Upper lobe of left lung (tissue), 6 donors: ENCODE measurements around the gene HTRA3. TPM values are rescaled to one million over a fixed set of nuclear protein-coding genes. Genes with fewer than 3 reads are reported as not detected.
"Not testable (repeated sequence)": the region's sequence is repeated elsewhere in the genome, so short reads cannot be mapped to it uniquely, and the experiment has no call there.

ENCODE experiments used
- ATAC-seq, 2 donors: fragments of 200-7000 bp; cut with Tn5 transposase; one replicate each; pipeline ENCODE4 v1.9.1; 2022; ENCODE audit warnings: mild to moderate bottlenecking in 2 of 2, moderate library complexity in 2 of 2; ENCODE audit not compliant: low FRiP score in 2 of 2
- DNase-seq, 2 donors: peaks; one replicate each; pipeline ENCODE4 v3.0.0-alpha.2; 2019 to 2020
- H3K27ac ChIP-seq, 4 donors: fragments of 200-600 bp; sonication (generic); one replicate each; pipeline ENCODE4 v1.5.1; 2016 to 2019
- H3K27me3 ChIP-seq, 4 donors: fragments of 200-600 bp; sonication (generic); one replicate each; pipeline ENCODE4 v1.5.1; 2017 to 2019
- H3K36me3 ChIP-seq, 4 donors: fragments of 200-600 bp; sonication (generic); one replicate each; pipeline ENCODE4 v1.5.1; 2016 to 2019
- H3K4me1 ChIP-seq, 4 donors: fragments of 200-600 bp; sonication (generic); one replicate each; pipeline ENCODE4 v1.5.1; 2018 to 2019
- H3K4me3 ChIP-seq, 4 donors: fragments of 200-600 bp; sonication (generic); one replicate each; pipeline ENCODE4 v1.5.1; 2017 to 2019; ENCODE audit warnings: mild to moderate bottlenecking in 2 of 4, moderate library complexity in 1 of 4
- H3K9me3 ChIP-seq, 4 donors: fragments of 200-600 bp; sonication (generic); one replicate each; pipeline ENCODE4 v1.5.1; 2018 to 2019
- CTCF ChIP-seq, 6 experiments: fragments of 450-650 bp in 4 of 6; fragments of 200-600 bp in 2 of 6; sonication (generic) in 2 of 6; IDR thresholded peaks; one replicate each; pipeline ENCODE4 v1.5.1; 2016 to 2019; ENCODE audit warnings: antibody characterized with exemption in 6 of 6
- EP300 ChIP-seq, 4 donors: sonication (generic); formaldehyde crosslinking; IDR thresholded peaks; one replicate each; pipeline ENCODE4 v1.5.1; 2017; ENCODE audit warnings: antibody characterized with exemption in 4 of 4, control low read depth in 2 of 4
- POLR2A ChIP-seq, 4 donors: fragments of 450-650 bp; IDR thresholded peaks; one replicate each; pipeline ENCODE4 v1.5.1; 2016 to 2017; ENCODE audit warnings: antibody characterized with exemption in 4 of 4, mild to moderate bottlenecking in 2 of 4
- POLR2AphosphoS5 ChIP-seq, 2 donors: sonication (generic); formaldehyde crosslinking; IDR thresholded peaks; one replicate each; pipeline ENCODE4 v1.5.1; 2017; ENCODE audit warnings: antibody characterized with exemption in 2 of 2
- WGBS, 2 donors: methylation state at CpG; one replicate each; pipeline ENCODE4 v1.1.5; 2017 to 2018; 5-methylcytosine and 5-hydroxymethylcytosine counted together
- total RNA-seq, 6 donors: library from RNA; depleted of rRNA in 4 of 6; stranded (reverse); fragments of >200 nt in 4 of 6; gene quantifications; one replicate each; pipeline versions ENCODE4 v1.1.0 to v1.2.1, GENCODE V29; 2016 to 2021
- donor health status: DM: no; HTN: no; CAD: no; lungs with moderate emphysema.
- donor health status: DM: no; HTN: yes; CAD: no; lungs with severe emphysema.

The HTRA3 gene
- total RNA-seq, 6 donors from 2014 or later = 5.2 to 51.1 (median 19.7) TPM

DNA sequence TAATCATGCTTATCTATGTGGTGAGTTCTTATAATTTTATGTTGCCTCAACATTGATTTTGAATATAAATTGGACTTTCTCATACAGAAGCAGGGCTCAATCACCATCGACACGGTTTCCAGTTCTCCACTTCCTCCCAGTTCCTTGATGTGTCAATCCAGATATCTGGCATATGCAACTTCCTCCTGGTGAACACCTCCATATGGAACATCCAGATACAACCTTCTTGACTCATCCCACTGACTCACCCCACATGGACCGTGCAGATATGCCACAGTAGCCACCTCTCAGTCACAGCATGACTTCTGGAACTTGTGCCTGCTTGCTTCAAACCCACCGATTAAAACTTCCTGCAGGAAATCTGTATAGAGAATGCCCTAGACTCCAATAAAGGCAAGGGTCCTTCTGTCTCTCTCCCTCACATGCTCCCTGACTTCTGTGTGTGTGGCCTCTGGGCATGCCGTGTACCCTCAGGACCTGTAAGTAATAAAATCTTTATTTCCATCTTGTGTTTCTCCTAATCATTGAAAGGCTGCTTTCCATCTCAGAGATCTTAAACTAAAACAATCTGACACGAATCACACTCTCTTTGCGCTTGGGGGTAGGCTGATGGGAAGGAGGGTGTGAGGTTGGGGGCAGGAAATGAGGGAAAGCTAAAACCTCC, 67.0 kb downstream of the HTRA3 start:
- WGBS, 2 donors = 80 to 82% methylated on average over 7 of the region's 7 CpGs
- Histone ChIP-seq H3K4me1 (no peaks in the 10 kb centered on the region), H3K27me3 (no peaks in the 10 kb centered on the region), H3K36me3 (no peaks in the 10 kb centered on the region), H3K27ac (no peak overlapping the region), H3K4me3 (no peak overlapping the region), H3K9me3 (no peaks in the 10 kb centered on the region)
- DNase-seq (no peak), ATAC-seq (no peak)
- TF ChIP-seq POLR2AphosphoS5 (IDR thresholded peaks at IDR 0.05) (no peak), EP300 (IDR thresholded peaks at IDR 0.05) (no peak), CTCF (IDR thresholded peaks at IDR 0.05) (no peak), POLR2A (IDR thresholded peaks at IDR 0.05) (no peak)

GRCh38 chr4:8338351-8338961, 68.9 kb downstream of the HTRA3 start:
- DNase-seq = no peak
- Histone ChIP-seq H3K4me1 (no peaks in the 10 kb centered on the region), H3K4me3 (no peak overlapping the region), H3K9me3 (no peaks in the 10 kb centered on the region), H3K27ac (no peak overlapping the region), H3K36me3 (no peaks in the 10 kb centered on the region), H3K27me3 (no peaks in the 10 kb centered on the region)
- WGBS, 2 donors = 52 to 71% methylated on average over 4 of the region's 4 CpGs
- no peak for ATAC-seq
- TF ChIP-seq CTCF (IDR thresholded peaks at IDR 0.05) (no peak), EP300 (IDR thresholded peaks at IDR 0.05) (no peak), POLR2A (IDR thresholded peaks at IDR 0.05) (no peak), POLR2AphosphoS5 (IDR thresholded peaks at IDR 0.05) (no peak)

GRCh38 chr4:8340781-8341241, 71.3 kb downstream of the HTRA3 start:
- H3K36me3 ChIP-seq = no peaks in the 10 kb centered on the region
- no peak for TF ChIP-seq CTCF (IDR thresholded peaks at IDR 0.05)
- TF ChIP-seq EP300 (IDR thresholded peaks at IDR 0.05) = no peak
- TF ChIP-seq POLR2A (IDR thresholded peaks at IDR 0.05) = no peak
- TF ChIP-seq POLR2AphosphoS5 (IDR thresholded peaks at IDR 0.05) = no peak
- peak in 1 of 2 donors; percentile 83 for DNase-seq
- WGBS, 2 donors = 59 to 76% methylated on average over 7 to 8 of the region's 8 CpGs
- H3K4me3 ChIP-seq = no peak overlapping the region
- no peaks in the 10 kb centered on the region for H3K9me3 ChIP-seq
- peak; percentile 76 to 94 for ATAC-seq
- H3K4me1 ChIP-seq = no peaks in the 10 kb centered on the region
- H3K27ac ChIP-seq = peak overlapping the region in 3 of 4 donors; percentile 10 to 43 (median 43)
- no peaks in the 10 kb centered on the region for H3K27me3 ChIP-seq

GRCh38 chr4:8341281-8341680, 71.7 kb downstream of the HTRA3 start:
- H3K4me3 ChIP-seq, H3K9me3 ChIP-seq, ATAC-seq, H3K27me3 ChIP-seq, DNase-seq, H3K4me1 ChIP-seq, H3K36me3 ChIP-seq: not testable (repeated sequence)
- WGBS, 2 donors = 76 to 87% methylated on average over 5 to 7 of the region's 7 CpGs
- H3K27ac ChIP-seq = peak overlapping the region in 2 of 4 donors; percentile 28 to 43

DNA sequence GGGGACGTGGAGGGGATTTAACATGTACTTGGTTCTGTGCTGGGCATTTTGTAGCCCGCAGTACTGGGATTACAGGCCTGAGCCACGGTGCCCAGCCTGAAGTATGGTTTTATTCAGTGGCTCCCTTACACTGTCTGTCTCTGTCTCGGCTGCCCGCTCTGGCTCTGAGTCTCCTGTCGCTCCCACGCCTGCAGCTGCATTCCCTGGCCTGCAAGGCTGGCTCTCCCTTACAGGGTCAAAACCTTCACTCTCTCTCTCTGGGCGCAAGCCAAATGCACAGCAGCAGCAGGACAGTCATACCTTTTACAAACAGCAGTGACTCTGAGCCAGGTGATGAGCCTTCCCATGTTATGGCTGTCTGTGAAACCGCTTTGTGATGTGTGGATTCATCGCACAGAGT, 72.1 kb downstream of the HTRA3 start:
- Histone ChIP-seq H3K4me1 (no peaks in the 10 kb centered on the region), H3K4me3 (no peak overlapping the region), H3K27me3 (no peaks in the 10 kb centered on the region), H3K27ac (peak overlapping the region in 1 of 4 donors; percentile 28), H3K9me3 (no peaks in the 10 kb centered on the region), H3K36me3 (no peaks in the 10 kb centered on the region)
- no peak for DNase-seq
- WGBS, 2 donors = 77 to 89% methylated on average over 10 of the region's 10 CpGs
- TF ChIP-seq POLR2AphosphoS5 (IDR thresholded peaks at IDR 0.05) (no peak), CTCF (IDR thresholded peaks at IDR 0.05) (no peak), POLR2A (IDR thresholded peaks at IDR 0.05) (no peak)
- peak in 1 of 2 donors; percentile 48 for ATAC-seq
